ENCODE data around the gene GRIP2.

The GRIP2 gene

DNA sequence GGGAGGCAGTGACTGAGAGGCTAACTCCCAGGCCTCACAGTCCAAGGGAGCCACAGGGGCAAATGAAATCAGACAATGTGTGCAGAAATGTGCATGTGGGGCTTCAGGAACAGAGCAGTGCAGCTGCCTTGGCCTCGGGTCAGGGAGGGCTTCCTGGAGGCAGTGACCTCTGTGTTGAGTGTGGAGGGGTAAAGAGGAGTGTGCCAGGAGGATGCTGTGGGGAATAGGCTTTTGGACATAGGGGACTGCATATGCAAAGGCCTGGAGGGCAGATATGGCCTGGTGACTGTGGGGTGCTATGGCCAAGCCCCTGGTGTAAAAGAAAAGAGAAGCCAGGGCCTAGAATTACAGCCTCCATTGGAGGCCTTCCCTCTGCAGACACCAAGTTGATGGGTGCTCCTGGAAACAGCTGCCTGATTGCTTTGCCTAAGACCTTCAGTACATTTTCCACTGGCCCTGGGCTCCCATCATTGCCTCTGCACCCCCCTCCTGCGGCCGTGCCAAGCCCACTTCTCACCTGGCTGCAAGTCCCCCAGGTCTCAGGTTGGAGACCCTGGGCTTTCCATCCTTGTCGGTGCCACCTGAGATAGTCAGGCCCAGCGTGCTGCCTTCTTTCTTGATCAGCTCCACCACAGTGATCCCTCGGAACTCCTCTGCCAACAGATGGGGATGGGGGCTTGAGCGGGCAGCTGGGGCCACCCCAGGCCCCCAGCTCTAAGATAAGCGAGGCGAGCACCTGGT lies 15.1 kb downstream of the GRIP2 start:
- no peaks in the 10 kb centered on the region for H3K27me3 ChIP-seq (ENCODE audit: low read depth, low read length)
- H3K4me3 ChIP-seq (ENCODE audit: low read depth in 1 of 2, low read length in 2 of 2) = peak overlapping the region; percentile 41 to 46
- no peaks in the 10 kb centered on the region for H3K36me3 ChIP-seq (ENCODE audit: control insufficient read depth in 1 of 2, insufficient read depth in 2 of 2, low read length in 2 of 2)
- peaks cover 0 to 4% of the 10 kb centered on the region in 2 donors for H3K9me3 ChIP-seq (ENCODE audit: control insufficient read depth in 1 of 2, low read length in 2 of 2)
- H3K27ac ChIP-seq (ENCODE audit: low read length) = no peak overlapping the region
- peaks cover 0 to 14% of the 10 kb centered on the region in 2 donors for H3K4me1 ChIP-seq (ENCODE audit: control insufficient read depth in 1 of 2, insufficient read depth in 2 of 2, low read length in 2 of 2)

DNA sequence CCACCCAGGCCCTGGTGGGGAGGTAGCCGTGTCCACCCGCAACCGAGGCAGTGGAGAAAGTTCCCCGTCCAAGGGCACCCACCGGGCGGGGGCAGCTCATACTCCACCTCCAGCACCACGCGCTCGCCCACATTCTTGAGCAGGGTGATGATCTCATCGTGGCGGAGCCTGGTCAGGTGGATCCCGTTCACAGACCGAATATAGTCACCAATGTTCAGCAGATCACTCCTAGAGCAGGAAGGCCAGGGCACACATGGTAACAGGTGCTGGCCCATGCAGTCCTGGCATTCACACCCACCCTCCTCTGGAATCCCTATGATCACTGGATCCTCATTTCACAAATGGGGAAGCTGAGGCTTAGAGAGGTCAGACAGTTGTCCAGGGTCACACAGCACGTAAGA lies 15.8 kb downstream of the GRIP2 start:
- H3K36me3 ChIP-seq (ENCODE audit: control insufficient read depth in 1 of 2, insufficient read depth in 2 of 2, low read length in 2 of 2) = no peaks in the 10 kb centered on the region
- H3K4me3 ChIP-seq (ENCODE audit: low read depth in 1 of 2, low read length in 2 of 2) = no peak overlapping the region
- no peak overlapping the region for H3K27ac ChIP-seq (ENCODE audit: low read length)
- no peaks in the 10 kb centered on the region for H3K27me3 ChIP-seq (ENCODE audit: low read depth, low read length)
- peaks cover 0 to 14% of the 10 kb centered on the region in 2 donors for H3K4me1 ChIP-seq (ENCODE audit: control insufficient read depth in 1 of 2, insufficient read depth in 2 of 2, low read length in 2 of 2)
- H3K9me3 ChIP-seq (ENCODE audit: control insufficient read depth in 1 of 2, low read length in 2 of 2) = no peaks in the 10 kb centered on the region

DNA sequence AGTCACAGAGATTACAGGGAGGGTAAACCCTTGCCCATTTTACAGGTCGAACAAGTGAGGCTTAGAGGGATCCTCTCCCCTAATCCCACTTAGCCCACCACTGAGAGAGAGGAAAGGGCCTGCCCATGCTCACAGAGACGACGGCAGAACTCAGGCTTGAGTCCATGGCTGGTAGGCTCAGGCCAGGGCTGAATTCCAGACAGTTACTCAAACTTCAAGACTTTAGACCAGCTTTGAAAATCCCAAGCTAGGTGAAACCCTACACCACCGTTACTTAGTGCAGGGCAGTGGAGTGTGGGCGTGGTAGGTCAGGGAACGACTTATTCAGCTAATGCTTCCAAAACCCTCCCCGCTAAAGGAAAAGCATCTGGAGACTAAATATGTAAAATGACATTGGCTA lies 16.4 kb downstream of the GRIP2 start:
- Histone ChIP-seq H3K4me3 (ENCODE audit: low read depth in 1 of 2, low read length in 2 of 2) (no peak overlapping the region), H3K27me3 (ENCODE audit: low read depth, low read length) (no peaks in the 10 kb centered on the region), H3K4me1 (ENCODE audit: control insufficient read depth in 1 of 2, insufficient read depth in 2 of 2, low read length in 2 of 2) (peaks cover 0 to 14% of the 10 kb centered on the region in 2 donors), H3K36me3 (ENCODE audit: control insufficient read depth in 1 of 2, insufficient read depth in 2 of 2, low read length in 2 of 2) (no peaks in the 10 kb centered on the region), H3K9me3 (ENCODE audit: control insufficient read depth in 1 of 2, low read length in 2 of 2) (no peaks in the 10 kb centered on the region), H3K27ac (ENCODE audit: low read length) (no peak overlapping the region)

- no peak overlapping the region for H3K27ac ChIP-seq (ENCODE audit: low read length)
Measured at GRCh38 chr3:14522768-14523167, 17.4 kb downstream of the GRIP2 start.

DNA sequence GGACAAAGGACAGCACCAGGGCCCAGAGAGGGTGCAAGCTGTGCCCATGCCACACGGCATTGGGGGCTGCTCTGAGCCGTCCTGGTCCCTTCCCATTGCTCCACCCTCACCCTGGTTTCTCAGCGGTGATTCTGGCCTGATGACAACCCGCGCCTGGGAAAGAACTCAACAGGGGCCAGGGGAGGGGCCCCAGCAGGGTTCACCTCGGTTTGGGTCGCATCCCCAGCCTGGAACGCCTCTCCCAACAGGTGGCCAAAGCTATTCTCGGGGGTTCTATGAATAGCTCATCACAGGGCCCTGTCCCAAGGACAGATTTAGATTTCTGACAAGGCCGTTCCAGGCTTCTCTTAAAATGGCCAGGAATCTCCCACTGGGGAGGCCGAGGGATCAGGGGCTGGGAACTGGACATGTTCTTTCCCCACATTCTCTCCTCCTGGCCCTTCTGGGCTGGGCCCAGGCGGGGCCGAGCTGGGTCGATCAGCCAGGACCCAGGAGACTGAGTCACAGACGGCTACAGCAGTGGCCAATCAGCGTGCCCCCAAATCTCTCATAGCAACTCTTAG lies 17.9 kb downstream of the GRIP2 start:
- no peaks in the 10 kb centered on the region for H3K36me3 ChIP-seq (ENCODE audit: control insufficient read depth in 1 of 2, insufficient read depth in 2 of 2, low read length in 2 of 2)
- no peaks in the 10 kb centered on the region for H3K9me3 ChIP-seq (ENCODE audit: control insufficient read depth in 1 of 2, low read length in 2 of 2)
- H3K27ac ChIP-seq (ENCODE audit: low read length) = no peak overlapping the region
- no peaks in the 10 kb centered on the region for H3K27me3 ChIP-seq (ENCODE audit: low read depth, low read length)
- H3K4me1 ChIP-seq (ENCODE audit: control insufficient read depth in 1 of 2, insufficient read depth in 2 of 2, low read length in 2 of 2) = peaks cover 0 to 14% of the 10 kb centered on the region in 2 donors
- H3K4me3 ChIP-seq (ENCODE audit: low read depth in 1 of 2, low read length in 2 of 2) = no peak overlapping the region

More at GRCh38 chr3:14522768-14523167, 17.4 kb downstream of the GRIP2 start:
- Histone ChIP-seq H3K9me3 (ENCODE audit: control insufficient read depth in 1 of 2, low read length in 2 of 2) (no peaks in the 10 kb centered on the region), H3K27me3 (ENCODE audit: low read depth, low read length) (no peaks in the 10 kb centered on the region), H3K36me3 (ENCODE audit: control insufficient read depth in 1 of 2, insufficient read depth in 2 of 2, low read length in 2 of 2) (no peaks in the 10 kb centered on the region), H3K4me1 (ENCODE audit: control insufficient read depth in 1 of 2, insufficient read depth in 2 of 2, low read length in 2 of 2) (peaks cover 0 to 14% of the 10 kb centered on the region in 2 donors), H3K4me3 (ENCODE audit: low read depth in 1 of 2, low read length in 2 of 2) (no peak overlapping the region)

- Histone ChIP-seq H3K9me3 (ENCODE audit: control insufficient read depth in 1 of 2, low read length in 2 of 2) (no peaks in the 10 kb centered on the region), H3K27me3 (ENCODE audit: low read depth, low read length) (no peaks in the 10 kb centered on the region), H3K27ac (ENCODE audit: low read length) (no peak overlapping the region), H3K4me3 (ENCODE audit: low read depth in 1 of 2, low read length in 2 of 2) (no peak overlapping the region), H3K4me1 (ENCODE audit: control insufficient read depth in 1 of 2, insufficient read depth in 2 of 2, low read length in 2 of 2) (peaks cover 0 to 14% of the 10 kb centered on the region in 2 donors), H3K36me3 (ENCODE audit: control insufficient read depth in 1 of 2, insufficient read depth in 2 of 2, low read length in 2 of 2) (no peaks in the 10 kb centered on the region)
Measured at GRCh38 chr3:14521611-14522010, 18.5 kb downstream of the GRIP2 start.

- no peaks in the 10 kb centered on the region for H3K36me3 ChIP-seq (ENCODE audit: control insufficient read depth in 1 of 2, insufficient read depth in 2 of 2, low read length in 2 of 2)
- no peak overlapping the region for H3K27ac ChIP-seq (ENCODE audit: low read length)
- no peaks in the 10 kb centered on the region for H3K9me3 ChIP-seq (ENCODE audit: control insufficient read depth in 1 of 2, low read length in 2 of 2)
- H3K4me1 ChIP-seq (ENCODE audit: control insufficient read depth in 1 of 2, insufficient read depth in 2 of 2, low read length in 2 of 2) = peaks cover 0 to 11% of the 10 kb centered on the region in 2 donors
- H3K4me3 ChIP-seq (ENCODE audit: low read depth in 1 of 2, low read length in 2 of 2) = no peak overlapping the region
- H3K27me3 ChIP-seq (ENCODE audit: low read depth, low read length) = no peaks in the 10 kb centered on the region
Measured at GRCh38 chr3:14520967-14521366, 19.2 kb downstream of the GRIP2 start.

- Histone ChIP-seq H3K27ac (ENCODE audit: low read length) (no peak overlapping the region), H3K4me1 (ENCODE audit: control insufficient read depth in 1 of 2, insufficient read depth in 2 of 2, low read length in 2 of 2) (peaks cover 0 to 3% of the 10 kb centered on the region in 2 donors), H3K36me3 (ENCODE audit: control insufficient read depth in 1 of 2, insufficient read depth in 2 of 2, low read length in 2 of 2) (no peaks in the 10 kb centered on the region)
Measured at GRCh38 chr3:14520149-14520548, 20.0 kb downstream of the GRIP2 start.

DNA sequence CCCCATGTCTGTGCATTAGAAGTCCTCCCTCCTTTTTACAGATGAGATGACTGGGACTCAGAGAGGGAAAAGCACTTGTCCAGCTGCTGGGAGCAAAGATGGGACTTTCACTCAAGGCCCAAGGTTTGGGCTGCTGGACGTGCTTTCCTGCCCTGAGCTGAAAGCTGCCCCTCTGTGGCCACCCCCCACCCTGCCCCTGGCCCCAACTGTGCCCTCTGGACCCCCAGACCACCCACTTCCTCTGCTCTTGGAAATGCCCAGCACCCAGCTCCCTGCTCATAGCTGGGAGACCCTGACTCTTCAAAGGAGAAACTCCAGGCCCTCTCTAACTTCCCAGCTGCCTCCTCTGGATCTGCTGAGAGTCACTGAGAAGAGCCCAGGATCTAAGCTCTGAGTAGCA lies 20.7 kb downstream of the GRIP2 start:
- H3K4me3 ChIP-seq (ENCODE audit: low read depth in 1 of 2, low read length in 2 of 2) = no peak overlapping the region
- no peaks in the 10 kb centered on the region for H3K9me3 ChIP-seq (ENCODE audit: control insufficient read depth in 1 of 2, low read length in 2 of 2)
- no peak overlapping the region for H3K27ac ChIP-seq (ENCODE audit: low read length)
- no peaks in the 10 kb centered on the region for H3K4me1 ChIP-seq (ENCODE audit: control insufficient read depth in 1 of 2, insufficient read depth in 2 of 2, low read length in 2 of 2)
- no peaks in the 10 kb centered on the region for H3K27me3 ChIP-seq (ENCODE audit: low read depth, low read length)
- H3K36me3 ChIP-seq (ENCODE audit: control insufficient read depth in 1 of 2, insufficient read depth in 2 of 2, low read length in 2 of 2) = no peaks in the 10 kb centered on the region

More at GRCh38 chr3:14520149-14520548, 20.0 kb downstream of the GRIP2 start:
- H3K27me3 ChIP-seq (ENCODE audit: low read depth, low read length) = no peaks in the 10 kb centered on the region
- no peaks in the 10 kb centered on the region for H3K9me3 ChIP-seq (ENCODE audit: control insufficient read depth in 1 of 2, low read length in 2 of 2)
- no peak overlapping the region for H3K4me3 ChIP-seq (ENCODE audit: low read depth in 1 of 2, low read length in 2 of 2)

DNA sequence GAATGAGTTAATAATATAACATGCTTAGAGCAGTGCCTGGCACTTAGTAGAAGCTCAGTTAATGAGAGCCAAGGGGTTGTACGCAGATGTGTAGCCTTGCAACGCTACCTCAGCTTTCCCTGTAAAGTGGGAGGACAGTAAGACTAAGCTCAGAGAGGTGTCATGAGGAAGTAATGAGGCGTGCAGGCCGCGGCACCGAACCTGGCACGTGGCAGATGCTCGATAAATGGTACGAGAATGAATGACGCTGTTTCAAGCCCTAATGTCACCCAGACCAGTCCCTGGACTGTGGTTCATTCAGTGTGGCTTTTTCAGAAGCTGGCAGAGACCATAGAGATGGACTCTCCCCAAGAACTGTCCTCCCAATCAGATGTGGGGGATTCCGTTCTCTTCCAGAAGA lies 21.2 kb downstream of the GRIP2 start:
- Histone ChIP-seq H3K27me3 (ENCODE audit: low read depth, low read length) (no peaks in the 10 kb centered on the region), H3K4me3 (ENCODE audit: low read depth in 1 of 2, low read length in 2 of 2) (no peak overlapping the region), H3K9me3 (ENCODE audit: control insufficient read depth in 1 of 2, low read length in 2 of 2) (no peaks in the 10 kb centered on the region), H3K4me1 (ENCODE audit: control insufficient read depth in 1 of 2, insufficient read depth in 2 of 2, low read length in 2 of 2) (no peaks in the 10 kb centered on the region), H3K27ac (ENCODE audit: low read length) (no peak overlapping the region), H3K36me3 (ENCODE audit: control insufficient read depth in 1 of 2, insufficient read depth in 2 of 2, low read length in 2 of 2) (no peaks in the 10 kb centered on the region)

GRCh38 chr3:14518432-14518802 lies 21.7 kb downstream of the GRIP2 start:
- no peaks in the 10 kb centered on the region for H3K27me3 ChIP-seq (ENCODE audit: low read depth, low read length)
- no peak overlapping the region for H3K27ac ChIP-seq (ENCODE audit: low read length)
- H3K4me1 ChIP-seq (ENCODE audit: control insufficient read depth in 1 of 2, insufficient read depth in 2 of 2, low read length in 2 of 2) = no peaks in the 10 kb centered on the region
- H3K4me3 ChIP-seq (ENCODE audit: low read depth in 1 of 2, low read length in 2 of 2) = no peak overlapping the region
- no peaks in the 10 kb centered on the region for H3K9me3 ChIP-seq (ENCODE audit: control insufficient read depth in 1 of 2, low read length in 2 of 2)
- no peaks in the 10 kb centered on the region for H3K36me3 ChIP-seq (ENCODE audit: control insufficient read depth in 1 of 2, insufficient read depth in 2 of 2, low read length in 2 of 2)

Measured in muscle layer of duodenum (tissue), 2 donors.